ENCODE results near the gene COA1. TPM values are rescaled to one million over a fixed set of nuclear protein-coding genes. Genes with fewer than 3 reads are reported as not detected.

The COA1 gene
- total and polyA plus RNA-seq, 9 of the 15 experiments (the other 6 are each of a cell fraction or from before 2014, with no cell fraction given) = 98.9 to 463 (median 181) TPM

GRCh38 chr7:43729214-43729923 is at the start of gene COA1 (continued):
- peak; percentile 35; the same call in 1 of the 2 replicates for TF ChIP-seq MGA (IDR thresholded peaks at IDR 0.05)
- no peak for TF ChIP-seq HEY1 (CRISPR knock-in tag; IDR thresholded peaks at IDR 0.05; ENCODE audit: borderline replicate concordance)
- TF ChIP-seq ZFP1 (CRISPR knock-in tag; IDR thresholded peaks at IDR 0.05) = no peak
- TF ChIP-seq NFXL1 (CRISPR knock-in tag; IDR thresholded peaks at IDR 0.05) = no peak
- no peak for TF ChIP-seq TFAM (CRISPR knock-in tag; conservative IDR thresholded peaks at IDR 0.05)
- TF ChIP-seq STAT5B (CRISPR knock-in tag; IDR thresholded peaks at IDR 0.05) = no peak
- TF ChIP-seq THAP7 (CRISPR knock-in tag; IDR thresholded peaks at IDR 0.05) = 0 out of 2 replicates have a peak, but pooled peaks have one; percentile 66
- peak; percentile 81 for TF ChIP-seq CXXC5 (CRISPR knock-in tag; IDR thresholded peaks at IDR 0.05)
- no peak for TF ChIP-seq ZHX1 (conservative IDR thresholded peaks at IDR 0.05; ENCODE audit: low read length)
- TF ChIP-seq ZNF316 (IDR thresholded peaks at IDR 0.05) = no peak
- TF ChIP-seq GTF2E2 (tag; IDR thresholded peaks at IDR 0.05) = peak; percentile 89
- TF ChIP-seq MAFG (tag; conservative IDR thresholded peaks at IDR 0.05) = no peak
- TF ChIP-seq ZNF224 (CRISPR knock-in tag; IDR thresholded peaks at IDR 0.05) = no peak
- TF ChIP-seq FOXK1 (CRISPR knock-in tag; IDR thresholded peaks at IDR 0.05; ENCODE audit: borderline replicate concordance) = peak; percentile 91
